ENCODE data around the gene SGCD. TPM values are rescaled to one million over a fixed set of nuclear protein-coding genes. Genes with fewer than 3 reads are reported as not detected.
A peak's percentile ranks its signal among the peaks of the same experiment; 100 is the strongest.

Gene SGCD
- polyA plus RNA-seq, 1 of the 3 experiments (the other 2 are of a cell fraction), result 0.87 TPM

DNA sequence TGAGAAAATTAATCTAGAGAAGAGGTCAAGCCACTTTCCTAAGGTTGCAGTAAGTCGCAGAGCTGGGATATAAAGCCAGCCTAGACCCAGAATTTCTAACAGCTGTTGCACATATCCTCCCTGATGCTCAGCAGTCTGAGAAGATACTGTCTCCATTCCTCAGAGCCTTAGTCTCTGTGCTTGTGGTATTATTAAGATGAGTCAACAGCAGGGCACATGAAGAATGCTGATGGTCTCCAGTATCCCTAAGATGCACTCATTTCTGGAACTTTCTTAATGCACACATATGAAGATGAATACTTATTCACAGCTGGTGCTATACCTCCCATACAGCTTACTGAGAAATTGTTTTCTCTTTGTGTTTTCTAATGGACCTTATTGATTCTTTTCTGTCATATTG, 32.5 kb downstream of the SGCD start:
- H3K27ac ChIP-seq (ENCODE audit: low read depth in 2 of 2, low read length in 1 of 2), result peak overlapping the region in 1 of 2 experiments; percentile 45; a peak in 1 of 4 replicates
- no peaks in the 10 kb centered on the region for H3K79me2 ChIP-seq (ENCODE audit: insufficient read depth)
- H3K4me1 ChIP-seq (ENCODE audit: control insufficient read depth in 1 of 2, insufficient read depth in 2 of 2, low read depth in 1 of 2, low read length in 1 of 2), result no peaks in the 10 kb centered on the region
- no peak overlapping the region for H3K4me2 ChIP-seq
- H3F3A ChIP-seq (replicated peaks; ENCODE audit: insufficient read depth), result no peaks in the 10 kb centered on the region
- no peak for DNase-seq
- ChIA-PET CTCF (interaction anchor here (0.8 kb wide), 1 partner anchor 95 kb away, joined by 3 read pairs; no protein-coding TSS in a partner anchor), POLR2A (no interaction called here)
- 25% methylated on average over 1 of the region's 1 CpG for WGBS (ENCODE audit: low lambda C conversion rate)
- H3K4me3 ChIP-seq (ENCODE audit: low read depth in 2 of 2, low read length in 1 of 2), result no peak overlapping the region
- no peaks in the 10 kb centered on the region for H3K9me2 ChIP-seq
- TF ChIP-seq TCF12 (IDR thresholded peaks at IDR 0.05), result peak; percentile 62
- no peak for TF ChIP-seq GABPA (IDR thresholded peaks at IDR 0.05; ENCODE audit: low read depth)
- TF ChIP-seq TEAD4 (IDR thresholded peaks at IDR 0.05; ENCODE audit: borderline replicate concordance, insufficient read depth), result no peak
- TF ChIP-seq JUND (IDR thresholded peaks at IDR 0.05), result 0 out of 2 replicates have a peak, but pooled peaks have one; percentile 32
- TF ChIP-seq FOXM1 (IDR thresholded peaks at IDR 0.05; ENCODE audit: low read depth), result no peak
- TF ChIP-seq RAD21 (IDR thresholded peaks at IDR 0.05; ENCODE audit: low read length), result no peak
- TF ChIP-seq, protein P1, sequence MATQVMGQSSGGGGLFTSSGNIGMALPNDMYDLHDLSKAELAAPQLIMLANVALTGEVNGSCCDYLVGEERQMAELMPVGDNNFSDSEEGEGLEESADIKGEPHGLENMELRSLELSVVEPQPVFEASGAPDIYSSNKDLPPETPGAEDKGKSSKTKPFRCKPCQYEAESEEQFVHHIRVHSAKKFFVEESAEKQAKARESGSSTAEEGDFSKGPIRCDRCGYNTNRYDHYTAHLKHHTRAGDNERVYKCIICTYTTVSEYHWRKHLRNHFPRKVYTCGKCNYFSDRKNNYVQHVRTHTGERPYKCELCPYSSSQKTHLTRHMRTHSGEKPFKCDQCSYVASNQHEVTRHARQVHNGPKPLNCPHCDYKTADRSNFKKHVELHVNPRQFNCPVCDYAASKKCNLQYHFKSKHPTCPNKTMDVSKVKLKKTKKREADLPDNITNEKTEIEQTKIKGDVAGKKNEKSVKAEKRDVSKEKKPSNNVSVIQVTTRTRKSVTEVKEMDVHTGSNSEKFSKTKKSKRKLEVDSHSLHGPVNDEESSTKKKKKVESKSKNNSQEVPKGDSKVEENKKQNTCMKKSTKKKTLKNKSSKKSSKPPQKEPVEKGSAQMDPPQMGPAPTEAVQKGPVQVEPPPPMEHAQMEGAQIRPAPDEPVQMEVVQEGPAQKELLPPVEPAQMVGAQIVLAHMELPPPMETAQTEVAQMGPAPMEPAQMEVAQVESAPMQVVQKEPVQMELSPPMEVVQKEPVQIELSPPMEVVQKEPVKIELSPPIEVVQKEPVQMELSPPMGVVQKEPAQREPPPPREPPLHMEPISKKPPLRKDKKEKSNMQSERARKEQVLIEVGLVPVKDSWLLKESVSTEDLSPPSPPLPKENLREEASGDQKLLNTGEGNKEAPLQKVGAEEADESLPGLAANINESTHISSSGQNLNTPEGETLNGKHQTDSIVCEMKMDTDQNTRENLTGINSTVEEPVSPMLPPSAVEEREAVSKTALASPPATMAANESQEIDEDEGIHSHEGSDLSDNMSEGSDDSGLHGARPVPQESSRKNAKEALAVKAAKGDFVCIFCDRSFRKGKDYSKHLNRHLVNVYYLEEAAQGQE (IDR thresholded peaks at IDR 0.05; ENCODE audit: low read depth, low read length), result no peak
- no peak for TF ChIP-seq NRF1 (IDR thresholded peaks at IDR 0.05; ENCODE audit: low read depth, low read length)
- no peak for TF ChIP-seq MXI1 (IDR thresholded peaks at IDR 0.05; ENCODE audit: low read depth, low read length)
- TF ChIP-seq NFIC (IDR thresholded peaks at IDR 0.05; ENCODE audit: borderline replicate concordance), result no peak
- no peak for TF ChIP-seq CHD2 (IDR thresholded peaks at IDR 0.05; ENCODE audit: low read length, partially characterized antibody)
- peak; percentile 43; the same call in 1 of the 2 replicates for TF ChIP-seq FOSL2 (IDR thresholded peaks at IDR 0.05; ENCODE audit: borderline replicate concordance, low read depth)
- TF ChIP-seq, protein P2, sequence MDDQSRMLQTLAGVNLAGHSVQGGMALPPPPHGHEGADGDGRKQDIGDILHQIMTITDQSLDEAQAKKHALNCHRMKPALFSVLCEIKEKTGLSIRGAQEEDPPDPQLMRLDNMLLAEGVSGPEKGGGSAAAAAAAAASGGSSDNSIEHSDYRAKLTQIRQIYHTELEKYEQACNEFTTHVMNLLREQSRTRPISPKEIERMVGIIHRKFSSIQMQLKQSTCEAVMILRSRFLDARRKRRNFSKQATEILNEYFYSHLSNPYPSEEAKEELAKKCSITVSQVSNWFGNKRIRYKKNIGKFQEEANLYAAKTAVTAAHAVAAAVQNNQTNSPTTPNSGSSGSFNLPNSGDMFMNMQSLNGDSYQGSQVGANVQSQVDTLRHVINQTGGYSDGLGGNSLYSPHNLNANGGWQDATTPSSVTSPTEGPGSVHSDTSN (IDR thresholded peaks at IDR 0.05), result peak; percentile 27; the same call in 1 of the 2 replicates
- TF ChIP-seq, protein P3, sequence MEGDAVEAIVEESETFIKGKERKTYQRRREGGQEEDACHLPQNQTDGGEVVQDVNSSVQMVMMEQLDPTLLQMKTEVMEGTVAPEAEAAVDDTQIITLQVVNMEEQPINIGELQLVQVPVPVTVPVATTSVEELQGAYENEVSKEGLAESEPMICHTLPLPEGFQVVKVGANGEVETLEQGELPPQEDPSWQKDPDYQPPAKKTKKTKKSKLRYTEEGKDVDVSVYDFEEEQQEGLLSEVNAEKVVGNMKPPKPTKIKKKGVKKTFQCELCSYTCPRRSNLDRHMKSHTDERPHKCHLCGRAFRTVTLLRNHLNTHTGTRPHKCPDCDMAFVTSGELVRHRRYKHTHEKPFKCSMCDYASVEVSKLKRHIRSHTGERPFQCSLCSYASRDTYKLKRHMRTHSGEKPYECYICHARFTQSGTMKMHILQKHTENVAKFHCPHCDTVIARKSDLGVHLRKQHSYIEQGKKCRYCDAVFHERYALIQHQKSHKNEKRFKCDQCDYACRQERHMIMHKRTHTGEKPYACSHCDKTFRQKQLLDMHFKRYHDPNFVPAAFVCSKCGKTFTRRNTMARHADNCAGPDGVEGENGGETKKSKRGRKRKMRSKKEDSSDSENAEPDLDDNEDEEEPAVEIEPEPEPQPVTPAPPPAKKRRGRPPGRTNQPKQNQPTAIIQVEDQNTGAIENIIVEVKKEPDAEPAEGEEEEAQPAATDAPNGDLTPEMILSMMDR (IDR thresholded peaks at IDR 0.05), result no peak
- TF ChIP-seq YY1 (IDR thresholded peaks at IDR 0.05; ENCODE audit: low read depth), result no peak
- TF ChIP-seq, protein P4, sequence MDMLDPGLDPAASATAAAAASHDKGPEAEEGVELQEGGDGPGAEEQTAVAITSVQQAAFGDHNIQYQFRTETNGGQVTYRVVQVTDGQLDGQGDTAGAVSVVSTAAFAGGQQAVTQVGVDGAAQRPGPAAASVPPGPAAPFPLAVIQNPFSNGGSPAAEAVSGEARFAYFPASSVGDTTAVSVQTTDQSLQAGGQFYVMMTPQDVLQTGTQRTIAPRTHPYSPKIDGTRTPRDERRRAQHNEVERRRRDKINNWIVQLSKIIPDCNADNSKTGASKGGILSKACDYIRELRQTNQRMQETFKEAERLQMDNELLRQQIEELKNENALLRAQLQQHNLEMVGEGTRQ (IDR thresholded peaks at IDR 0.05; ENCODE audit: borderline replicate concordance, low read depth, low read length), result no peak
- no peak for TF ChIP-seq EP300 (IDR thresholded peaks at IDR 0.05; ENCODE audit: borderline replicate concordance in 1 of 2, low read depth in 1 of 2, low read length in 1 of 2)
- no peak overlapping the region for H3K9ac ChIP-seq
- H3K27me3 ChIP-seq (ENCODE audit: insufficient read depth), result no peaks in the 10 kb centered on the region
- no peaks in the 10 kb centered on the region for H4K20me1 ChIP-seq (ENCODE audit: insufficient read depth)
- no peak overlapping the region for H2AFZ ChIP-seq (ENCODE audit: low read depth)
- H3K36me3 ChIP-seq (replicated peaks in 1 of 2; ENCODE audit: control insufficient read depth in 1 of 2, insufficient read depth in 2 of 2, low read length in 1 of 2), result no peaks in the 10 kb centered on the region
- no peaks in the 10 kb centered on the region for H3K9me3 ChIP-seq

Data from SK-N-SH (cell line).